HG02642 (cell line): ENCODE measurements around the gene ZNF423.

Experiments used
- ATAC-seq: cut with Tn5 transposase; IDR thresholded peaks from one replicate; pipeline ENCODE4 v1.9.1; 2021; ENCODE audit warnings: mild to moderate bottlenecking; ENCODE audit not compliant: unreplicated experiment, poor library complexity

Gene ZNF423

GRCh38 chr16:49653173-49653570, 202.7 kb downstream of the ZNF423 start:
- no peak for ATAC-seq

GRCh38 chr16:49652456-49653172, 203.3 kb downstream of the ZNF423 start:
- no peak for ATAC-seq

DNA sequence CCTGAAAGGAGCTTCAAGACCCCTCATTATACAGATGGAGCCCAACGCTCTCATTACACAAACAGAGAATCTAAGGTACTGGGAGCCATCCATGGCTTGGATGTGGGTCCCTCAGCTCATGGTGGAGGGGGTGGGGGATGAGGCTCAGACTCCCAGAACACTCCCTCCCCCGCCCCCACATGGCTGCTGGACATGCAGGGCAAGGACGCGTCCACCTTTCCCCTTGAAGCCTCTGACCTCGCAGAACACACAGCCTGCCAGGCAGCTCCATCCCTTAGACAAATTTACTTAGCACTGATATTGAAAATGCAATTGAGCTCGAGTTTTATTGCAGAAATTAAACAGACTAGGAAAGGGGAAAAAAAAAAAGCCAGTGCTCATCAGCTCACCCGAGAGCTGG, 203.9 kb downstream of the ZNF423 start:
- no peak for ATAC-seq

GRCh38 chr16:49651226-49651625, 204.7 kb downstream of the ZNF423 start:
- ATAC-seq = no peak

- ATAC-seq = no peak
These were observed 205.3 kb downstream of the ZNF423 start for GRCh38 chr16:49650603-49651002.

DNA sequence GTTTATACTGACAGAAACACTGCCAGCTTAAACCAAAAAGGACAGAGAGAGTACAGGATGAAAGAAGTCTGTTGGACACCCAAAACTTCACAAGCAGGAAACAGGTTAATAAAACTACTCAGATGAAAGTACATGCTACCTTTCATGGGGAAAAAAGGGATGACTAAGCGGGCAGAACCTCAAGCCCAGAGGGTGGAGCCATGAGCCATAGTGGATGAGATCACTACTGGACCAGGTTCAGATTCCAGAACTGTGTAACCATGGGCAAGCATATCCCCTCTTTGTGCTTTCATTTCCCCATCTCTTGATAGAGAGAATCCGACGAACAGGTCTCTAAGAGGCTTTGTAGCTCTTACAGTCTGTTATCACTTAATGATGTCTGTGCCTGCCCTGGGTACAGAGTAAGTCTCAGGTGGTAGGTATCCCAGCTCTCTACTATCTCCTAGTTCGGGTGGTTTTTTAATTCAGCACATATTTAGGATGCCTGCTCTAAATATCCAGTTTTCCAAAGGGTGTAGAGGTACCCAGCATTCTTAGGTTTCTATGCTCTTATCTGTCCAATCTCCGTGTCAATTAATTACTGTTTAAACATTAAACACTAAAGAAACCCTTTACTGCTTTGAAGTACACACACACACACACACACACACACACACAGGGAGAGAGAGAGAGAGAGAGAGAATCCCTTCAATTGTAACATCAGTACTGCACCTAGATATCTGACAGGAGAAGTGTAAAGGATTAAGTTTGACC, 206.7 kb downstream of the ZNF423 start:
- no peak for ATAC-seq

GRCh38 chr16:49647673-49648072, 208.2 kb downstream of the ZNF423 start:
- no peak for ATAC-seq

- no peak for ATAC-seq
These were observed 210.6 kb downstream of the ZNF423 start for GRCh38 chr16:49645263-49645662.

- no peak for ATAC-seq
These were observed 211.8 kb downstream of the ZNF423 start for GRCh38 chr16:49644145-49644463.

- no peak for ATAC-seq
These were observed 212.3 kb downstream of the ZNF423 start for GRCh38 chr16:49643429-49644144.

DNA sequence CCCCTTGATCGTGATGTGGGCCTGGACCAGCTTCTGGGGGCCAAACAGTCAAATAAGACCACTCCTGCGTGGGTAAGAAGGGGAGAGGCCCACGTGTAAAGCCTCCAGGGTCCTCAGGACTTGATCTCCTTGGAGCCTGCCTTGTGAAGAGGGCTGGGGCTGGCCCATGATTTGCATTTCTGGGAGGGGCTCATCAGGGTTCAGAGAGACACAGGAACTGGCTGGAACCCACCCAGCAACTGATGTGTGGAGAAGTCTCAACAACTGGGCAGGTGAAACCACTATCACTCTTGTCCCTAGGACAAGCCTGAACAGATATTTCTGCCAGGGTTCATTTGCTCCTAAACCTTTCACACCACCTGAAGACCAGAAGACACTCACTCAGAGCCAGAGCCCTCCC, 214.7 kb downstream of the ZNF423 start:
- ATAC-seq = no peak

DNA sequence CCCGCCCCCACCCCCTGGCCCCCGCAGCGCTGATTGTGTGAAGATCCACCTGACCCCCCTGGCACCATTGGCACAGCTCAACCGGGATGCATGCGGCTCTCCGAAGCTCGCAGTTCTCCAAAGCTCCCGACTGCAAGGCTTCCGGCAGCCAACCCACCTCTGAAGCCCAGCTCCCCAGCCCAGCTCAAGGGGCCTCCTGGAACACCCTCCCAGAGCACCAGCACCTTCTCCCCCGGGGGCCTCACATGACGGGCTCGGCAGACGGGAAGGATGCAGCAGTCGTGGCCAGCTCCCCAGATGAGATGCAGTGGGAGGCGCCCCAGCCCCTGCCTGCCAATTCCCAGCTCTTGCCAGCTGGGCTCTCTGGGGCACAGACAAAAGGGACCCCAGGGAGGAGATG, 215.3 kb downstream of the ZNF423 start:
- ATAC-seq = no peak

DNA sequence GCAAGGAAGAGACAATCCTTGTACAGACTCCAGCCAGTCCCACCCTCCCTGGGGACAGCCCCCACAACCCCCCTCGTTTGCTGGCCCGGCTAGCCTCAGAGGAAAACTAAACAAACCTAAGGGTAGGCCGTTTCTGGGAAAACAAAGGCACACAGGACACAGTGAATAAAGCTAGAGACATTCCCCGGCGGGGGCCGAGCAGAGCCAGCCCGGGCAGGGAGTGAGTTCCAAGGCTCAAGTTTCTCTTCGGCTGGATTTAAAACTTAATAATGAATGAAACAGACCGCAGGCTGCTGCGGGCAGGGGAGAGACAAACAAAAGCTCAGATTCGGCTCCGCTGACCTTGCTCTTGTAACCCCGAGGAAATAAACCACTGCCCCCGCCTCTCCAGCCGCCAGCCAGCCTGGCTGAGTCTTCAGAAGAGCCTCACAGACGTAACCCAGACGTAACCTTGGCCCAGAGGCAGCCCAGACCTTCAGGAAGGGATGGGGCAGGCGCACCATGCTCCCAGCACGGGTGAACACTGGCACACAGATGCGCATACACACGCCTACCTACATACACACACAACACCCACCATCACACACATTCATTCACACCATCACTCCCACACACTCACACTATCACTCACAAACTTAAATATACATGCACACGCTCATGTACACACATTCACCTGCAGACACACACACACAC, 216.0 kb downstream of the ZNF423 start:
- no peak for ATAC-seq

GRCh38 chr16:49638673-49639610, 217.0 kb downstream of the ZNF423 start:
- ATAC-seq = no peak

DNA sequence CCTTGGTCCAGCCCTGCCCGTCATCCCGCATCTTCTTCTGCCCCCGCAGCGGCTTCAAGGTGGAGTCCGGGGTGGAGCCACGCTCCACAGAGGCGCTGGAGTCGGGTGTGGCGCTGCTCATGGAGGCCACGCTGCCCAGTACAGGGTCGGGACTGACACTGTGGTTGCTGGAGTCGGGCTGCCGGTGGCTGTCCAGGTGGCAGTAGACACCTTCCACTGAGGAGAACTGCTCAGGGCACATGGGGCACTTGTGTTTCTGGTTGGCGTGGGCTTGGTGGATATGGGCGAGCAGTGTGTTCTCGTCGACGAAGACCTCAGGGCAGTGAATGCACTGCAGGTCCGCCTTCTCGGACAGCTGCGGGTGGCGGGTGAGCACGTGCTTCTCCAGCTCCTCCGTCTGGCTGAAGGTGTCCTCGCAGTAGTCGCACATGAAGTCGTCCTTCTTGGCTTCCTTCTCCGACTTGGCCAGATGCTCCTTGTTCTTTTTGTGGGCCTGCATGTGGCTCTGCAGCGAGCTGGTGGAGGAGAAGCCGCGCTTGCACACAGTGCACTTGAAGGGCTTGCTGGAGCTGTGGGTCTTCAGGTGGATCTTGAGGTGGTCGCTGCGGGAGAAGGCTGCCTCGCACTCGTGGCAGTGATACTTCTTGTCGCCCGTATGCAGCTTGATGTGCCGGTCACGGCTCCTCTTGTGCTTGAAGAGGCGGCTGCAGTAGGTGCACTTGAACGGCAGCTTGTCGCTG, 217.8 kb downstream of the ZNF423 start:
- ATAC-seq = no peak

DNA sequence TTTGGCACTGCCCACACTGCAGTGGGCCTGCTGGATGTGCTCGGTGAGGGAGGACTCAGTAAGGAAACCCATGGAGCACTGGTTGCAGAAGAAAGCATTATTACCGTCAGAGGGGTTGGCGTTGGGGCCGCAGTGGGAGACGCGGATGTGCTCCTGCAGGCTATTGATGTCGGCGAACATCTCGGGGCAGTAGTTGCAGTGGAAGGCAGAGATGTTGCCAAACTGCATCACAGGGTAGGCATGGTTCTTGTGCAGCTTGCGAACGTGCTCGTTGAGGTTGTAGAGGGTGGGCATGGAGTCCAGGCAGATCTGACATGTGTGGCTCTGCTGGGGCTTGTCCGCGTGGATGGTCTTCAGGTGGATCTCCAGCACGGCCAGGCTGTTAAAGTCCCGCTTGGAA, 218.4 kb downstream of the ZNF423 start:
- ATAC-seq = no peak

DNA sequence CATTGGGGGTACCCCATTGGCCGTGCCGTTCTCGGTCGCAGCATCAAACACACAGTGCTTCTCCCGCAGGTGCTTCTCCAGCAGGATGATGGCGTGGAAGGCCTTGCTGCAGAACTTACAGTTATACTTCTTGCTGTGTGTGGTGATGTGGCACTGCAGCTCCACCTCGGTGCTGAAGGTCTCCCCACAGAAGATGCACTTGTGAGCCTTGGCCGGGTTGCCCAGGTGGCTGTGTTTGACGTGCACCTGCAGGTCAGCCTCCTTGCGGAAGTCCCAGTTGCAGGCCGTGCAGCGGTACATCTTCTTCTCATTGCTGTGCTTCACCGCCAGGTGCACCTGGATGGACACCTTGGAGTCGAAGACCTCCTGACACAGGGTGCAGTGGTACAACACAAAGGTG, 219.3 kb downstream of the ZNF423 start:
- no peak for ATAC-seq

- ATAC-seq = no peak
These were observed 220.0 kb downstream of the ZNF423 start for GRCh38 chr16:49635591-49636581.
